IMR-90 (cell line): ENCODE measurements around the gene MNAT1. TPM values are rescaled to one million over a fixed set of nuclear protein-coding genes. Genes with fewer than 3 reads are reported as not detected.

Experiments
- ATAC-seq: fragments of 200-7000 bp; cut with Tn5 transposase; 2 replicates; pipeline ENCODE4 v1.9.1; 2020; ENCODE audit warnings: low read depth, mild to moderate bottlenecking, moderate library complexity
- BruUV-seq: library from RNA; stranded (reverse); fragments of 400-500 nt; replicated peaks from 2 replicates; lab custom pipeline; 2021; lab: Mats Ljungman, UMichigan
- CTCF ChIA-PET: fragments of 300-600 bp; formaldehyde crosslinking; extraction: SDS; loops from one replicate; lab custom pipeline; 2021; ENCODE audit warnings: antibody characterized with exemption; lab: Yijun Ruan, JAX
- POLR2A ChIA-PET: fragments of 300-600 bp; sonication (Branson Sonifier 250); formaldehyde crosslinking; loops from one replicate; lab custom pipeline; 2022; ENCODE audit warnings: antibody characterized with exemption; ENCODE audit not compliant: unreplicated experiment; lab: Charles Lee
- DNase-seq: peaks from one replicate; pipeline ENCODE4 v3.0.0; 2013
- H2AFZ ChIP-seq: replicated peaks from 2 replicates; pipeline ENCODE3; 2013; ENCODE audit warnings: low read length, mild to moderate bottlenecking; ENCODE audit not compliant: poor library complexity
- H2AK5ac ChIP-seq: 2 replicates; pipeline ENCODE4 v1.6.1; 2013; ENCODE audit warnings: low read depth, low read length, inconsistent platforms
- H2AK9ac ChIP-seq: replicated peaks from 2 replicates; pipeline ENCODE3; 2013; ENCODE audit warnings: mild to moderate bottlenecking, low read depth, low read length, moderate library complexity; ENCODE audit not compliant: poor library complexity
- H2BK120ac ChIP-seq: 2 replicates; pipeline ENCODE4 v1.6.1; 2013; ENCODE audit warnings: low read depth, low read length, inconsistent platforms
- H2BK15ac ChIP-seq: 3 replicates; pipeline ENCODE4 v1.6.1; 2013; ENCODE audit warnings: low read depth, low read length, inconsistent platforms
- H2BK20ac ChIP-seq: 2 replicates; pipeline ENCODE4 v1.6.1; 2013; ENCODE audit warnings: low read depth, mild to moderate bottlenecking, inconsistent platforms, low read length, moderate library complexity
- H2BK5ac ChIP-seq: 2 replicates; pipeline ENCODE4 v1.6.1; 2013; ENCODE audit warnings: mild to moderate bottlenecking, low read depth, low read length, inconsistent platforms; ENCODE audit not compliant: poor library complexity, severe bottlenecking
- H3K14ac ChIP-seq: replicated peaks from 2 replicates; pipeline ENCODE4 v1.6.1; 2013; ENCODE audit warnings: low read depth, low read length, inconsistent platforms
- H3K18ac ChIP-seq: 2 replicates; pipeline ENCODE4 v1.6.1; 2013; ENCODE audit warnings: low read depth, low read length, control low read depth
- H3K23ac ChIP-seq: 2 replicates; pipeline ENCODE4 v1.6.1; 2013; ENCODE audit warnings: low read depth, low read length, inconsistent platforms
- H3K27ac ChIP-seq: 2 replicates; pipeline ENCODE4 v1.5.1; 2013; ENCODE audit warnings: mild to moderate bottlenecking, control low read depth, low read length; ENCODE audit not compliant: insufficient read depth
- H3K27me3 ChIP-seq: 2 replicates; pipeline ENCODE4 v1.6.1; 2013; ENCODE audit warnings: low read length; ENCODE audit not compliant: control insufficient read depth, insufficient read depth
- H3K36me3 ChIP-seq: 2 replicates; pipeline ENCODE4 v1.6.1; 2013; ENCODE audit warnings: low read length, mixed read lengths; ENCODE audit not compliant: control insufficient read depth, insufficient read depth
- H3K4ac ChIP-seq: 2 replicates; pipeline ENCODE4 v1.6.1; 2013; ENCODE audit warnings: low read depth, low read length, inconsistent platforms
- H3K4me1 ChIP-seq: 2 replicates; pipeline ENCODE4 v1.6.1; 2013; ENCODE audit warnings: low read length, mixed read lengths; ENCODE audit not compliant: control insufficient read depth, insufficient read depth
- H3K4me2 ChIP-seq: 2 replicates; pipeline ENCODE4 v1.6.1; 2013; ENCODE audit warnings: low read depth, mild to moderate bottlenecking, control low read depth, low read length, moderate library complexity
- H3K4me3 ChIP-seq: 2 replicates; pipeline ENCODE4 v1.5.1; 2013; ENCODE audit warnings: low read depth, mild to moderate bottlenecking, control low read depth, low read length, moderate library complexity; ENCODE audit not compliant: insufficient read depth
- H3K56ac ChIP-seq: 2 replicates; pipeline ENCODE4 v1.6.1; 2013; ENCODE audit warnings: low read length, inconsistent platforms; ENCODE audit not compliant: insufficient read depth; ENCODE audit errors: extremely low read depth
- H3K79me1 ChIP-seq, 2 experiments: 2 replicates each; pipeline ENCODE4 v1.6.1; 2013; ENCODE audit warnings: low read length in 2 of 2, inconsistent platforms in 1 of 2, low read depth in 1 of 2
- H3K9ac ChIP-seq: 2 replicates; pipeline ENCODE4 v1.6.1; 2013; ENCODE audit warnings: low read depth, low read length, control low read depth
- H3K9me1 ChIP-seq: 2 replicates; pipeline ENCODE4 v1.6.1; 2013; ENCODE audit warnings: low read length, inconsistent platforms; ENCODE audit not compliant: insufficient read depth
- H3K9me3 ChIP-seq: 2 replicates; pipeline ENCODE4 v1.6.1; 2013; ENCODE audit warnings: low read length; ENCODE audit not compliant: control insufficient read depth, insufficient read depth
- H4K20me1 ChIP-seq: 2 replicates; pipeline ENCODE4 v1.6.1; 2013; ENCODE audit warnings: low read length, inconsistent platforms; ENCODE audit not compliant: insufficient read depth
- H4K5ac ChIP-seq: 2 replicates; pipeline ENCODE4 v1.6.1; 2013; ENCODE audit warnings: mild to moderate bottlenecking, low read depth, low read length, control low read depth
- H4K8ac ChIP-seq, 2 experiments: 2 replicates each; pipeline ENCODE4 v1.6.1; 2013; ENCODE audit warnings: low read depth in 2 of 2, low read length in 2 of 2, control low read depth in 1 of 2, inconsistent platforms in 1 of 2
- H4K91ac ChIP-seq: 2 replicates; pipeline ENCODE4 v1.6.1; 2013; ENCODE audit warnings: low read depth, low read length, inconsistent platforms; ENCODE audit not compliant: insufficient read depth
- BHLHE40 ChIP-seq: fragments of 150-350 bp; IDR thresholded peaks from 2 replicates; pipeline ENCODE4 v1.6.1; 2016; ENCODE audit warnings: mild to moderate bottlenecking, low read depth, low read length
- CEBPB ChIP-seq: IDR thresholded peaks from 2 replicates; pipeline ENCODE4 v1.6.1; 2012; ENCODE audit warnings: low read depth, low read length, improper control_type of control experiment
- CHD1 ChIP-seq: IDR thresholded peaks from 2 replicates; pipeline ENCODE4 v1.6.1; 2012; ENCODE audit warnings: low read depth, low read length, improper control_type of control experiment
- CTCF ChIP-seq: conservative IDR thresholded peaks from 2 replicates; pipeline ENCODE4 v1.5.1; 2012; ENCODE audit warnings: mild to moderate bottlenecking, low read depth, low read length, improper control_type of control experiment
- ELK1 ChIP-seq: fragments of 150-350 bp; IDR thresholded peaks from 2 replicates; pipeline ENCODE4 v1.6.1; 2016; ENCODE audit warnings: low read depth, mild to moderate bottlenecking, low read length, moderate library complexity, borderline replicate concordance
- MAFK ChIP-seq: IDR thresholded peaks from 2 replicates; pipeline ENCODE4 v1.6.1; 2012; ENCODE audit warnings: low read depth, low read length, improper control_type of control experiment
- MAZ ChIP-seq: IDR thresholded peaks from 2 replicates; pipeline ENCODE4 v1.6.1; 2012; ENCODE audit warnings: low read depth, mild to moderate bottlenecking, low read length, improper control_type of control experiment, moderate library complexity, borderline replicate concordance
- NFE2L2 ChIP-seq: fragments of 150-350 bp; IDR thresholded peaks from 2 replicates; pipeline ENCODE4 v1.6.1; 2016; ENCODE audit warnings: low read depth, mild to moderate bottlenecking, low read length
- RAD21 ChIP-seq: IDR thresholded peaks from 2 replicates; pipeline ENCODE4 v1.6.1; 2012; ENCODE audit warnings: low read length, improper control_type of control experiment
- RFX5 ChIP-seq: IDR thresholded peaks from 2 replicates; pipeline ENCODE4 v1.8.0; 2012; ENCODE audit warnings: low read depth, mild to moderate bottlenecking, low read length, moderate library complexity
- SMC3 ChIP-seq: fragments of 150-350 bp; IDR thresholded peaks from 2 replicates; pipeline ENCODE4 v1.6.1; 2016; ENCODE audit warnings: low read depth, mild to moderate bottlenecking, antibody characterized with exemption, low read length, moderate library complexity
- USF2 ChIP-seq: fragments of 150-350 bp; IDR thresholded peaks from 2 replicates; pipeline ENCODE4 v1.6.1; 2017; ENCODE audit warnings: mild to moderate bottlenecking, antibody characterized with exemption, low read length, low read depth
- WGBS, 2 experiments: methylation state at CpG; one replicate each; pipeline versions ENCODE4 v1.1.5 to v1.1.7; 2013; ENCODE audit warnings: missing lambda C conversion rate in 2 of 2; ENCODE audit not compliant: insufficient read length in 1 of 2; ENCODE audit errors: extremely low coverage in 2 of 2; 5-methylcytosine and 5-hydroxymethylcytosine counted together
- dilution Hi-C: fragments of 300-500 bp; cut with HindIII; formaldehyde crosslinking; loops from one replicate; pipeline ENCODE4 v1.14.3; 2018; ENCODE audit warnings: low sequenced_read_pairs; ENCODE audit not compliant: unreplicated experiment
- in situ Hi-C: fragments of 300-500 bp; cut with MboI; formaldehyde crosslinking; loops from 3 replicates; pipeline ENCODE4 v1.14.3; 2019; ENCODE audit warnings: low sequenced_read_pairs, inconsistent platforms, mixed read lengths
- intact Hi-C: fragments of 100-400 bp; cut with micrococcal nuclease; formaldehyde crosslinking; loops from 2 replicates; pipeline ENCODE4 v1.10.0; 2022
- polyA plus RNA-seq, 3 experiments: library from polyadenylated mRNA; depleted of rRNA; stranded (reverse); fragments of >200 nt; gene quantifications; 2 replicates each; pipeline ENCODE4 v1.2.3, GENCODE V29; 2012; ENCODE audit warnings: low replicate concordance in 1 of 3
- total RNA-seq: library from RNA; depleted of rRNA; stranded (reverse); fragments of >200 nt; gene quantifications from 2 replicates; pipeline ENCODE4 v1.2.3, GENCODE V29; 2012

Gene MNAT1
- total and polyA plus RNA-seq, 2 of the 4 experiments (the other 2 are of a cell fraction) = 48.2 to 53.0 TPM

GRCh38 chr14:60720962-60721325 is 13.6 kb upstream of the MNAT1 start:
- TF ChIP-seq MAFK (no peak), CTCF (no peak), MAZ (no peak), RAD21 (no peak), CEBPB (no peak), NFE2L2 (no peak), RFX5 (no peak), SMC3 (no peak), CHD1 (no peak), ELK1 (no peak), BHLHE40 (no peak), USF2 (no peak)
- H3K4me2 ChIP-seq = peak overlapping the region; percentile 98
- H3K9me3 ChIP-seq = no peaks in the 10 kb centered on the region
- peak overlapping the region; percentile 74 for H2AFZ ChIP-seq
- ChIA-PET POLR2A (interaction anchor here (0.6 kb wide), 1 partner anchor 369 kb away, joined by 3 read pairs; no protein-coding TSS in a partner anchor), CTCF (interaction anchor here (1.0 kb wide), 1 partner anchor 536 kb away, joined by 3 read pairs; no protein-coding TSS in a partner anchor)
- no peak overlapping the region for H4K5ac ChIP-seq
- peak overlapping the region; percentile 75; the same call in 1 of the 2 replicates for H2AK5ac ChIP-seq
- H3K4me3 ChIP-seq = peak overlapping the region; percentile 71
- H2BK5ac ChIP-seq = peak overlapping the region; percentile 33
- peak overlapping the region; percentile 80 for H2AK9ac ChIP-seq
- peak overlapping the region; percentile 36 for H4K91ac ChIP-seq
- peak overlapping the region; percentile 60; the same call in 1 of the 2 replicates for H3K4ac ChIP-seq
- H4K8ac ChIP-seq = peak overlapping the region; percentile 51 to 60; a peak in 1 of 4 replicates
- H3K56ac ChIP-seq = peak overlapping the region; percentile 43; the same call in 1 of the 2 replicates
- peaks cover 40% of the 10 kb centered on the region; the same call in 1 of the 2 replicates for H4K20me1 ChIP-seq
- H3K79me1 ChIP-seq = peaks cover 16 to 44% of the 10 kb centered on the region in 2 experiments; a peak in 3 of 4 replicates
- WGBS, 2 experiments = 17% methylated on average over 1 of the region's 4 CpGs; no CpG with 5 or more reads in 1 of the 2 experiments
- peak overlapping the region; percentile 84 for H3K14ac ChIP-seq
- in situ Hi-C loops (loop anchor here (5.0 kb wide), 2 partner anchors 84 to 261 kb away; partner anchors contain the start of genes SLC38A6 and TRMT5), dilution Hi-C loops (no loop called here), intact Hi-C loops (loop anchor here (1.0 to 5.0 kb wide), 3 partner anchors 72 to 381 kb away; partner anchors contain the start of gene SIX1)
- peaks cover 19% of the 10 kb centered on the region for H3K36me3 ChIP-seq
- no peak overlapping the region for H2BK20ac ChIP-seq
- peak overlapping the region; percentile 80 for H3K9ac ChIP-seq
- ATAC-seq = no peak
- H3K27me3 ChIP-seq = no peaks in the 10 kb centered on the region
- peak overlapping the region; percentile 44 for H2BK120ac ChIP-seq
- H3K18ac ChIP-seq = peak overlapping the region; percentile 46; the same call in 1 of the 2 replicates
- H2BK15ac ChIP-seq = peak overlapping the region; percentile 72; the same call in 1 of the 3 replicates
- peak overlapping the region; percentile 78 for H3K27ac ChIP-seq
- no TSS peak for BruUV-seq
- H3K23ac ChIP-seq = peak overlapping the region; percentile 90
- peaks cover 9% of the 10 kb centered on the region for H3K9me1 ChIP-seq
- DNase-seq = no peak
- H3K4me1 ChIP-seq = peaks cover 10% of the 10 kb centered on the region
